ENCODE measurements around the gene PRDM16. TPM values are rescaled to one million over a fixed set of nuclear protein-coding genes. Genes with fewer than 3 reads are reported as not detected.

The PRDM16 gene
- polyA plus RNA-seq, 2 donors, result 0.15 to 0.28 TPM

- Histone ChIP-seq H3K4me1 (ENCODE audit: control insufficient read depth in 2 of 2, insufficient read depth in 2 of 2, low read length in 1 of 2) (no peaks in the 10 kb centered on the region), H3K9me3 (ENCODE audit: control insufficient read depth in 2 of 2, insufficient read depth in 1 of 2, low read depth in 1 of 2, low read length in 1 of 2) (no peaks in the 10 kb centered on the region), H3K36me3 (ENCODE audit: control insufficient read depth in 2 of 2, insufficient read depth in 2 of 2, low read length in 1 of 2) (no peaks in the 10 kb centered on the region), H3K27ac (ENCODE audit: low read depth in 2 of 2, low read length in 1 of 2) (no peak overlapping the region), H3K4me3 (ENCODE audit: low read depth in 1 of 2, low read length in 2 of 2) (no peak overlapping the region), H3K27me3 (ENCODE audit: control insufficient read depth in 1 of 2, insufficient read depth in 2 of 2, low read length in 2 of 2) (no peaks in the 10 kb centered on the region)
- 91% methylated on average over 21 to 22 of the region's 22 CpGs for WGBS, 2 donors
Measured at GRCh38 chr1:3197781-3198316, 128.8 kb downstream of the PRDM16 start.

GRCh38 chr1:3198371-3199271, 129.6 kb downstream of the PRDM16 start:
- H3K36me3 ChIP-seq (ENCODE audit: control insufficient read depth in 2 of 2, insufficient read depth in 2 of 2, low read length in 1 of 2), result no peaks in the 10 kb centered on the region
- WGBS, 2 donors, result 71 to 76% methylated on average over 40 of the region's 40 CpGs
- no peak overlapping the region for H3K4me3 ChIP-seq (ENCODE audit: low read depth in 1 of 2, low read length in 2 of 2)
- H3K27ac ChIP-seq (ENCODE audit: low read depth in 2 of 2, low read length in 1 of 2), result no peak overlapping the region
- H3K27me3 ChIP-seq (ENCODE audit: control insufficient read depth in 1 of 2, insufficient read depth in 2 of 2, low read length in 2 of 2), result no peaks in the 10 kb centered on the region
- H3K9me3 ChIP-seq (ENCODE audit: control insufficient read depth in 2 of 2, insufficient read depth in 1 of 2, low read depth in 1 of 2, low read length in 1 of 2), result no peaks in the 10 kb centered on the region
- H3K4me1 ChIP-seq (ENCODE audit: control insufficient read depth in 2 of 2, insufficient read depth in 2 of 2, low read length in 1 of 2), result no peaks in the 10 kb centered on the region

- no peaks in the 10 kb centered on the region for H3K9me3 ChIP-seq (ENCODE audit: control insufficient read depth in 2 of 2, insufficient read depth in 1 of 2, low read depth in 1 of 2, low read length in 1 of 2)
- WGBS, 2 donors, result 50 to 61% methylated on average over 20 of the region's 20 CpGs
Measured at GRCh38 chr1:3204725-3205124, 135.7 kb downstream of the PRDM16 start.

GRCh38 chr1:3205815-3206214, 136.8 kb downstream of the PRDM16 start:
- 92 to 93% methylated on average over 13 of the region's 13 CpGs for WGBS, 2 donors
- H3K4me3 ChIP-seq (ENCODE audit: low read depth in 1 of 2, low read length in 2 of 2), result no peak overlapping the region
- H3K27ac ChIP-seq (ENCODE audit: low read depth in 2 of 2, low read length in 1 of 2), result no peak overlapping the region
- no peaks in the 10 kb centered on the region for H3K4me1 ChIP-seq (ENCODE audit: control insufficient read depth in 2 of 2, insufficient read depth in 2 of 2, low read length in 1 of 2)
- H3K9me3 ChIP-seq (ENCODE audit: control insufficient read depth in 2 of 2, insufficient read depth in 1 of 2, low read depth in 1 of 2, low read length in 1 of 2), result no peaks in the 10 kb centered on the region
- no peaks in the 10 kb centered on the region for H3K36me3 ChIP-seq (ENCODE audit: control insufficient read depth in 2 of 2, insufficient read depth in 2 of 2, low read length in 1 of 2)
- H3K27me3 ChIP-seq (ENCODE audit: control insufficient read depth in 1 of 2, insufficient read depth in 2 of 2, low read length in 2 of 2), result no peaks in the 10 kb centered on the region

More at GRCh38 chr1:3204725-3205124, 135.7 kb downstream of the PRDM16 start:
- no peaks in the 10 kb centered on the region for H3K36me3 ChIP-seq (ENCODE audit: control insufficient read depth in 2 of 2, insufficient read depth in 2 of 2, low read length in 1 of 2)
- no peaks in the 10 kb centered on the region for H3K27me3 ChIP-seq (ENCODE audit: control insufficient read depth in 1 of 2, insufficient read depth in 2 of 2, low read length in 2 of 2)
- H3K4me1 ChIP-seq (ENCODE audit: control insufficient read depth in 2 of 2, insufficient read depth in 2 of 2, low read length in 1 of 2), result no peaks in the 10 kb centered on the region
- H3K27ac ChIP-seq (ENCODE audit: low read depth in 2 of 2, low read length in 1 of 2), result no peak overlapping the region
- H3K4me3 ChIP-seq (ENCODE audit: low read depth in 1 of 2, low read length in 2 of 2), result no peak overlapping the region

- H3K4me3 ChIP-seq (ENCODE audit: low read depth in 1 of 2, low read length in 2 of 2), result no peak overlapping the region
- H3K27me3 ChIP-seq (ENCODE audit: control insufficient read depth in 1 of 2, insufficient read depth in 2 of 2, low read length in 2 of 2), result no peaks in the 10 kb centered on the region
- H3K9me3 ChIP-seq (ENCODE audit: control insufficient read depth in 2 of 2, insufficient read depth in 1 of 2, low read depth in 1 of 2, low read length in 1 of 2), result no peaks in the 10 kb centered on the region
- no peak overlapping the region for H3K27ac ChIP-seq (ENCODE audit: low read depth in 2 of 2, low read length in 1 of 2)
- no peaks in the 10 kb centered on the region for H3K4me1 ChIP-seq (ENCODE audit: control insufficient read depth in 2 of 2, insufficient read depth in 2 of 2, low read length in 1 of 2)
- H3K36me3 ChIP-seq (ENCODE audit: control insufficient read depth in 2 of 2, insufficient read depth in 2 of 2, low read length in 1 of 2), result no peaks in the 10 kb centered on the region
- whole genome bisulfite sequencing, 2 donors, result 72 to 84% methylated on average over 11 to 13 of the region's 13 CpGs
Measured at GRCh38 chr1:3206696-3207095, 137.7 kb downstream of the PRDM16 start.

- 68 to 74% methylated on average over 26 of the region's 26 CpGs for WGBS, 2 donors
- no peak overlapping the region for H3K27ac ChIP-seq (ENCODE audit: low read depth in 2 of 2, low read length in 1 of 2)
- no peaks in the 10 kb centered on the region for H3K27me3 ChIP-seq (ENCODE audit: control insufficient read depth in 1 of 2, insufficient read depth in 2 of 2, low read length in 2 of 2)
- no peaks in the 10 kb centered on the region for H3K9me3 ChIP-seq (ENCODE audit: control insufficient read depth in 2 of 2, insufficient read depth in 1 of 2, low read depth in 1 of 2, low read length in 1 of 2)
- H3K36me3 ChIP-seq (ENCODE audit: control insufficient read depth in 2 of 2, insufficient read depth in 2 of 2, low read length in 1 of 2), result no peaks in the 10 kb centered on the region
- no peaks in the 10 kb centered on the region for H3K4me1 ChIP-seq (ENCODE audit: control insufficient read depth in 2 of 2, insufficient read depth in 2 of 2, low read length in 1 of 2)
- no peak overlapping the region for H3K4me3 ChIP-seq (ENCODE audit: low read depth in 1 of 2, low read length in 2 of 2)
Measured at GRCh38 chr1:3207217-3207848, 138.3 kb downstream of the PRDM16 start.

GRCh38 chr1:3208819-3209200, 139.8 kb downstream of the PRDM16 start:
- Histone ChIP-seq H3K27me3 (ENCODE audit: control insufficient read depth in 1 of 2, insufficient read depth in 2 of 2, low read length in 2 of 2) (no peaks in the 10 kb centered on the region), H3K27ac (ENCODE audit: low read depth in 2 of 2, low read length in 1 of 2) (no peak overlapping the region), H3K4me3 (ENCODE audit: low read depth in 1 of 2, low read length in 2 of 2) (no peak overlapping the region), H3K36me3 (ENCODE audit: control insufficient read depth in 2 of 2, insufficient read depth in 2 of 2, low read length in 1 of 2) (no peaks in the 10 kb centered on the region), H3K9me3 (ENCODE audit: control insufficient read depth in 2 of 2, insufficient read depth in 1 of 2, low read depth in 1 of 2, low read length in 1 of 2) (no peaks in the 10 kb centered on the region), H3K4me1 (ENCODE audit: control insufficient read depth in 2 of 2, insufficient read depth in 2 of 2, low read length in 1 of 2) (no peaks in the 10 kb centered on the region)
- 72 to 77% methylated on average over 3 of the region's 3 CpGs for WGBS, 2 donors

GRCh38 chr1:3209201-3209600, 140.2 kb downstream of the PRDM16 start:
- 90% methylated on average over 19 of the region's 19 CpGs for WGBS, 2 donors
- Histone ChIP-seq H3K9me3 (ENCODE audit: control insufficient read depth in 2 of 2, insufficient read depth in 1 of 2, low read depth in 1 of 2, low read length in 1 of 2) (no peaks in the 10 kb centered on the region), H3K36me3 (ENCODE audit: control insufficient read depth in 2 of 2, insufficient read depth in 2 of 2, low read length in 1 of 2) (no peaks in the 10 kb centered on the region), H3K27me3 (ENCODE audit: control insufficient read depth in 1 of 2, insufficient read depth in 2 of 2, low read length in 2 of 2) (no peaks in the 10 kb centered on the region), H3K27ac (ENCODE audit: low read depth in 2 of 2, low read length in 1 of 2) (no peak overlapping the region), H3K4me1 (ENCODE audit: control insufficient read depth in 2 of 2, insufficient read depth in 2 of 2, low read length in 1 of 2) (no peaks in the 10 kb centered on the region), H3K4me3 (ENCODE audit: low read depth in 1 of 2, low read length in 2 of 2) (no peak overlapping the region)

- Histone ChIP-seq H3K36me3 (ENCODE audit: control insufficient read depth in 2 of 2, insufficient read depth in 2 of 2, low read length in 1 of 2) (no peaks in the 10 kb centered on the region), H3K9me3 (ENCODE audit: control insufficient read depth in 2 of 2, insufficient read depth in 1 of 2, low read depth in 1 of 2, low read length in 1 of 2) (no peaks in the 10 kb centered on the region), H3K4me3 (ENCODE audit: low read depth in 1 of 2, low read length in 2 of 2) (no peak overlapping the region), H3K27me3 (ENCODE audit: control insufficient read depth in 1 of 2, insufficient read depth in 2 of 2, low read length in 2 of 2) (no peaks in the 10 kb centered on the region), H3K27ac (ENCODE audit: low read depth in 2 of 2, low read length in 1 of 2) (no peak overlapping the region), H3K4me1 (ENCODE audit: control insufficient read depth in 2 of 2, insufficient read depth in 2 of 2, low read length in 1 of 2) (no peaks in the 10 kb centered on the region)
- 88 to 90% methylated on average over 47 of the region's 47 CpGs for WGBS, 2 donors
Measured at GRCh38 chr1:3211582-3212375, 142.8 kb downstream of the PRDM16 start.

Data from esophagus (tissue), 2 donors.